Measurements from ENCODE around the gene RPL5. TPM values are rescaled to one million over a fixed set of nuclear protein-coding genes. Genes with fewer than 3 reads are reported as not detected.
"Not testable (repeated sequence)": the region's sequence is repeated elsewhere in the genome, so short reads cannot be mapped to it uniquely, and the experiment has no call there.

Gene RPL5
- polyA plus RNA-seq (2013, experiment 1 of 2), result 6,288 TPM
- polyA plus RNA-seq (2013, experiment 2 of 2), result 6,513 TPM

GRCh38 chr1:92831762-92832536 lies at the start of gene RPL5:
Gene RPL5, plus strand, starts transcription at chr1:92832040. Its CDS starts 75 bp downstream, at chr1:92832115.
- peak within 1 kb of the TSS; percentile 97 for H2BK5ac ChIP-seq (ENCODE audit: low read length)
- peak within 1 kb of the TSS; percentile 94 for H2AFZ ChIP-seq (ENCODE audit: low read length)
- H2BK15ac ChIP-seq (ENCODE audit: low read length), result peak within 1 kb of the TSS; percentile 6
- H3K27me3 ChIP-seq (ENCODE audit: control insufficient read depth in 3 of 3, insufficient read depth in 3 of 3, low read depth in 1 of 3, low read length in 3 of 3), result no peaks in the 10 kb centered on the region
- H4K91ac ChIP-seq (ENCODE audit: low read depth, low read length, poor library complexity), result peak within 1 kb of the TSS; percentile 82
- H2AK5ac ChIP-seq (ENCODE audit: low read depth, low read length), result peak within 1 kb of the TSS; percentile 95
- H4K8ac ChIP-seq (ENCODE audit: low read depth, low read length), result peak within 1 kb of the TSS; percentile 99
- no peak within 1 kb of the TSS for H2BK120ac ChIP-seq (ENCODE audit: low read depth, low read length)
- H3K4me1 ChIP-seq (ENCODE audit: control insufficient read depth in 2 of 2, insufficient read depth in 1 of 2, low read depth in 1 of 2, low read length in 2 of 2), result peaks cover 5 to 12% of the 10 kb centered on the region in 2 donors
- peak within 1 kb of the TSS; percentile 100 for H3K23ac ChIP-seq (ENCODE audit: low read depth, low read length, poor library complexity)
- peak within 1 kb of the TSS; percentile 78 for H3K27ac ChIP-seq (replicated peaks; ENCODE audit: low read length)
- peak within 1 kb of the TSS; percentile 100 for H3K18ac ChIP-seq (ENCODE audit: low read length)
- peak within 1 kb of the TSS; percentile 92 to 99 for H3K4me3 ChIP-seq (ENCODE audit: low read length in 2 of 2)
- H3K14ac ChIP-seq (ENCODE audit: low read length), result peak within 1 kb of the TSS; percentile 91
- peak within 1 kb of the TSS; percentile 93 for H3K9ac ChIP-seq (ENCODE audit: low read depth, low read length, poor library complexity)
- peak; percentile 96 for DNase-seq (ENCODE audit: low spot score)
- peaks cover 17 to 40% of the 10 kb centered on the region in 2 donors for H3K36me3 ChIP-seq (replicated peaks in 1 of 2; ENCODE audit: control insufficient read depth in 2 of 2, insufficient read depth in 2 of 2, low read length in 2 of 2)
- peak within 1 kb of the TSS; percentile 51 for H3K4me2 ChIP-seq (ENCODE audit: insufficient read depth, low read length, poor library complexity, severe bottlenecking)
- no peaks in the 10 kb centered on the region for H3K79me1 ChIP-seq (ENCODE audit: low read depth, low read length)
- WGBS, 2 donors (ENCODE audit: extremely low coverage in 2 of 2, insufficient read length in 2 of 2, insufficient replicate concordance in 1 of 2), result no CpG with 5 or more reads among the region's 57 CpGs
- no peak within 1 kb of the TSS for H3K4ac ChIP-seq (ENCODE audit: low read length)
- no peak within 1 kb of the TSS for H2BK12ac ChIP-seq (ENCODE audit: low read length)
- H3K9me3 ChIP-seq (replicated peaks in 1 of 2; ENCODE audit: control insufficient read depth in 2 of 2, insufficient read depth in 1 of 2, low read depth in 1 of 2, low read length in 2 of 2), result no peaks in the 10 kb centered on the region

GRCh38 chr1:92783550-92783949 lies 48.3 kb upstream of the RPL5 start:
- WGBS, 2 donors (ENCODE audit: extremely low coverage in 2 of 2, insufficient read length in 2 of 2, insufficient replicate concordance in 1 of 2), result no CpG with 5 or more reads among the region's 14 CpGs
- H2BK12ac ChIP-seq (ENCODE audit: low read length); H2BK15ac ChIP-seq (ENCODE audit: low read length); H3K4ac ChIP-seq (ENCODE audit: low read length); H3K79me1 ChIP-seq (ENCODE audit: low read depth, low read length); H3K27ac ChIP-seq (replicated peaks; ENCODE audit: low read length); DNase-seq (ENCODE audit: low spot score); H3K36me3 ChIP-seq (replicated peaks in 1 of 2; ENCODE audit: control insufficient read depth in 2 of 2, insufficient read depth in 2 of 2, low read length in 2 of 2); H3K27me3 ChIP-seq (ENCODE audit: control insufficient read depth in 3 of 3, insufficient read depth in 3 of 3, low read depth in 1 of 3, low read length in 3 of 3); H3K18ac ChIP-seq (ENCODE audit: low read length); H3K23ac ChIP-seq (ENCODE audit: low read depth, low read length, poor library complexity); H2BK5ac ChIP-seq (ENCODE audit: low read length); H3K9me3 ChIP-seq (replicated peaks in 1 of 2; ENCODE audit: control insufficient read depth in 2 of 2, insufficient read depth in 1 of 2, low read depth in 1 of 2, low read length in 2 of 2); H3K4me1 ChIP-seq (ENCODE audit: control insufficient read depth in 2 of 2, insufficient read depth in 1 of 2, low read depth in 1 of 2, low read length in 2 of 2); H3K9ac ChIP-seq (ENCODE audit: low read depth, low read length, poor library complexity); H4K91ac ChIP-seq (ENCODE audit: low read depth, low read length, poor library complexity); H4K8ac ChIP-seq (ENCODE audit: low read depth, low read length); H3K4me2 ChIP-seq (ENCODE audit: insufficient read depth, low read length, poor library complexity, severe bottlenecking); H2BK120ac ChIP-seq (ENCODE audit: low read depth, low read length); H2AK5ac ChIP-seq (ENCODE audit: low read depth, low read length); H3K14ac ChIP-seq (ENCODE audit: low read length): not testable (repeated sequence)
- Histone ChIP-seq H3K4me3 (ENCODE audit: low read length in 2 of 2) (peak overlapping the region in 1 of 2 donors; percentile 58), H2AFZ (ENCODE audit: low read length) (peak overlapping the region; percentile 99)

- peak; percentile 23 for DNase-seq (ENCODE audit: low spot score)
- Histone ChIP-seq H3K27ac (replicated peaks; ENCODE audit: low read length) (no peak overlapping the region), H2BK5ac (ENCODE audit: low read length) (peak overlapping the region; percentile 8), H3K4me3 (ENCODE audit: low read length in 2 of 2) (peak overlapping the region; percentile 58 to 92), H3K4me2 (ENCODE audit: insufficient read depth, low read length, poor library complexity, severe bottlenecking) (peak overlapping the region; percentile 72), H2BK15ac (ENCODE audit: low read length) (no peak overlapping the region), H2BK120ac (ENCODE audit: low read depth, low read length) (no peak overlapping the region), H2BK12ac (ENCODE audit: low read length) (no peak overlapping the region), H4K91ac (ENCODE audit: low read depth, low read length, poor library complexity) (no peak overlapping the region), H3K27me3 (ENCODE audit: control insufficient read depth in 3 of 3, insufficient read depth in 3 of 3, low read depth in 1 of 3, low read length in 3 of 3) (peaks cover 0 to 9% (median 0%) of the 10 kb centered on the region in 3 experiments), H3K9me3 (replicated peaks in 1 of 2; ENCODE audit: control insufficient read depth in 2 of 2, insufficient read depth in 1 of 2, low read depth in 1 of 2, low read length in 2 of 2) (no peaks in the 10 kb centered on the region), H2AK5ac (ENCODE audit: low read depth, low read length) (no peak overlapping the region), H2AFZ (ENCODE audit: low read length) (peak overlapping the region; percentile 99), H3K23ac (ENCODE audit: low read depth, low read length, poor library complexity) (peak overlapping the region; percentile 97), H3K79me1 (ENCODE audit: low read depth, low read length) (no peaks in the 10 kb centered on the region), H4K8ac (ENCODE audit: low read depth, low read length) (no peak overlapping the region), H3K9ac (ENCODE audit: low read depth, low read length, poor library complexity) (peak overlapping the region; percentile 92), H3K36me3 (replicated peaks in 1 of 2; ENCODE audit: control insufficient read depth in 2 of 2, insufficient read depth in 2 of 2, low read length in 2 of 2) (no peaks in the 10 kb centered on the region), H3K4ac (ENCODE audit: low read length) (no peak overlapping the region), H3K4me1 (ENCODE audit: control insufficient read depth in 2 of 2, insufficient read depth in 1 of 2, low read depth in 1 of 2, low read length in 2 of 2) (peaks cover 0 to 4% of the 10 kb centered on the region in 2 donors), H3K18ac (ENCODE audit: low read length) (peak overlapping the region; percentile 97), H3K14ac (ENCODE audit: low read length) (no peak overlapping the region)
- no CpG with 5 or more reads among the region's 25 CpGs for WGBS, 2 donors (ENCODE audit: extremely low coverage in 2 of 2, insufficient read length in 2 of 2, insufficient replicate concordance in 1 of 2)
Measured at GRCh38 chr1:92784021-92784638, 47.7 kb upstream of the RPL5 start.

Data from neuronal stem cell (in vitro differentiated cells).